SJSA1 (cell line): ENCODE results near the gene NR0B1. TPM values are rescaled to one million over a fixed set of nuclear protein-coding genes. Genes with fewer than 3 reads are reported as not detected.

Source experiments
- DNase-seq, 2 experiments: peaks; one replicate each; pipeline ENCODE4 v3.0.0-alpha.2; 2015 to 2020; ENCODE audit warnings: low spot score in 2 of 2, low read depth in 1 of 2
- H3K27ac ChIP-seq: fragments of 250-450 bp; sonication (Bioruptor Pico); 2 replicates; pipeline ENCODE4 v1.5.1; 2020; ENCODE audit warnings: mild to moderate bottlenecking, moderate library complexity
- H3K27me3 ChIP-seq: fragments of 250-450 bp; sonication (Bioruptor Pico); replicated peaks from 2 replicates; pipeline ENCODE4 v1.5.1; 2020; ENCODE audit warnings: mild to moderate bottlenecking, moderate library complexity
- H3K36me3 ChIP-seq: fragments of 250-450 bp; sonication (Bioruptor Pico); 2 replicates; pipeline ENCODE4 v1.5.1; 2020; ENCODE audit warnings: mild to moderate bottlenecking
- H3K4me1 ChIP-seq: fragments of 250-450 bp; sonication (Bioruptor Pico); replicated peaks from 2 replicates; pipeline ENCODE4 v1.6.1; 2021; ENCODE audit warnings: mild to moderate bottlenecking
- H3K4me3 ChIP-seq: fragments of 250-450 bp; sonication (Bioruptor Pico); 2 replicates; pipeline ENCODE4 v1.5.1; 2020; ENCODE audit warnings: mild to moderate bottlenecking
- H3K9me3 ChIP-seq: fragments of 250-450 bp; sonication (Bioruptor Pico); replicated peaks from 2 replicates; pipeline ENCODE4 v1.5.1; 2020; ENCODE audit warnings: mild to moderate bottlenecking
- total RNA-seq: library from RNA; depleted of rRNA; stranded (reverse); fragments of >200 nt; shearing (Covaris generic); gene quantifications from 2 replicates; pipeline ENCODE4 v1.2.3, GENCODE V29; 2014

NR0B1 gene
- total RNA-seq, 1 experiment from 2014 or later = 12.5 TPM

GRCh38 chrX:30301963-30302362 lies 7.2 kb downstream of the NR0B1 start:
- Histone ChIP-seq H3K4me3 (no peak overlapping the region), H3K4me1 (no peaks in the 10 kb centered on the region), H3K27me3 (no peaks in the 10 kb centered on the region), H3K27ac (no peak overlapping the region), H3K9me3 (no peaks in the 10 kb centered on the region), H3K36me3 (no peaks in the 10 kb centered on the region)
- no peak for DNase-seq

DNA sequence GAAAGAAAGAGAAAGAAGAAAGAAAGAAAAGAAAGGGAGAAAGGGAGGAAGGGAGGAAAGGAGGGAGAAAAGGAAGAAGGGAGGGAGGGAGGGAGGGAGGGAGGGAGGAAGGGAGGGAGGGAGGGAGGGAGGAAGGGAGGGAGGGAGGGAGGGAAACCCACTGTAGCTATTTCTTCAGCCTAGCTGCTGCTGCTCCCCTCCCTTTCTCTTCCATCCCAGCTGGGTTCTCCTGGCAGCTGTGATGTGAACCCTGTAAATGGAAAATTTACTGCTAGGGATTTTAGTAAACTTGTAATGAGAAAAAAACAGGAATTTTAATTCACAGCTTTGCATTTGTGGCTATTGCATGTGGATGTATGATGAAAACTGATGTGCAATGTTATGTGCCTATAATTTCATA lies 8.0 kb downstream of the NR0B1 start:
- Histone ChIP-seq H3K27ac (no peak overlapping the region), H3K4me3 (no peak overlapping the region), H3K4me1 (no peaks in the 10 kb centered on the region), H3K27me3 (no peaks in the 10 kb centered on the region), H3K36me3 (no peaks in the 10 kb centered on the region), H3K9me3 (no peaks in the 10 kb centered on the region)
- DNase-seq = no peak

DNA sequence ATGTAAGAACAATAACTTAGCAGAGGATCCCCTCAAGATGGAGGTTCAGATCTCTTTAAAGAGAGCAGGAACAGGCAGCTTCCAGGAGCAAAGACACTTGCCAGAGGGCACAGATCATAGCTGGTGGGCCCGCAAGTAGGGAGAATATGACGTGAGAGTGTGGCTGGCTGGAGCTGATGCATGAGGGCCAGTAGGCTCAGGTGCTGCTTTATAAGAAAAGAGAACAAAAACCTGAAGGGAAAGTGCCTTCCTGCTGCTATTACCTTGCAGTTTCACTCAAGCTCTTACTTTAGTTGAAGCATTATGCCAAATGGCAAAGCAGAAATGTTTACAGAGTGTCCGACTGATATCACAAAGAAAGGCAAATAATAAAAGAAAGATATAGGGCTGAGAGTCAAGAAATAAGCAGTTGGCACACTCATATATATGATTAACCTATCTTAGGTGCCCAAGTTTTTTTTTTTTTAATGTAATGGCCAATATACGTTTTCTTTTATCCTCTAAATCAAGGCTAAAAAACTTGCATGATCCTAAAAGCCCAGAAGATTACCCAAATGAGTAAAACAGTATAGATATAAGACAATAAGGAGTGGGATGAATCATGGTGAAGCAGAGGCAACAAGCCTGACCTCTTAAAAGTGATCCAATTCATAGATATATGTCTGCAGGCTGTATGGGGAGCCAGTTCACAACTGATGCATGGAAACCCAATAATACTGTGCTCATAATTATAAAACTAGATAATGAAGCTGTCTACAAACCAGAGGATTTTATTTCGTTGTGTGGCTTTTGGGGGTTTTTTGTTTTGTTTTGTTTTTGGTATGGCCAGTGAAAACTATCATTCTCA lies 12.6 kb downstream of the NR0B1 start:
- no peak for DNase-seq
- Histone ChIP-seq H3K36me3 (no peaks in the 10 kb centered on the region), H3K27me3 (no peaks in the 10 kb centered on the region), H3K27ac (no peak overlapping the region), H3K4me1 (no peaks in the 10 kb centered on the region), H3K9me3 (no peaks in the 10 kb centered on the region), H3K4me3 (no peak overlapping the region)

DNA sequence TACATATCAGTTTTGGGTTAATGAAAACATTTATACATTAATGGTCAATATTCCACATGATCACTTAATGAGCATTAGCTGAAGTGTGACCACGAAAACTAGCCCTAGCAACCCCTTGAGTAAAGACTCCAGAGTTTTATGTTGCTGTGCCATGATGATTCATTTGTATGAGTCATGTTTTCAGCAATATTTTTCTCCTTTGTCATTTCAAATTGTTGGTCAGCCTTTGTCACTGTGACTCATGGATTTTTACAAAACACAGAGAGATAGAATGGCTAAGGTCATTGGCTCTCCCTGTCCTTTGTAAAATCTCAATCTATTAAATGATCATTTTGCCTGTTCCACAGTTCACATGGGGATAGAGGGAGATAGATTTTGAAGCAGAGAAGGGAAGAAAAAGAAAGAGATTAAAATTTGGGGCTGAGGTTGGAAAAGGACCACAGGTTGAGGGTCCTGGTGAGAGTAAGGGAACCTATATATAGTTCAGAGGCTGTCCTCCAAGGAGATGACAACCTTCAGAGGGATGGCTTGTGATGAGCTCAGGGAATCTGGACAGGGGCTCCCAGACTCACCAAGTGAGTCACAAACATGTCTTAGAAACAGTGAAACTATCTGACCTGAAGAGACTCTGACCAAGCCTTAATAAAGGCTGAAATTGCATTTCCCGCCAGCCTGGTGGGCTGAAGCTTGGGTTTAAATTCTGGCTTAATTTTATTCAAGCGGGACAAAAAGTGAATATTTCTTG lies 25.6 kb downstream of the NR0B1 start:
- no peaks in the 10 kb centered on the region for H3K36me3 ChIP-seq
- peak overlapping the region; percentile 96 for H3K27ac ChIP-seq
- no peaks in the 10 kb centered on the region for H3K27me3 ChIP-seq
- no peaks in the 10 kb centered on the region for H3K9me3 ChIP-seq
- peak; percentile 55 to 88 for DNase-seq
- peaks cover 23% of the 10 kb centered on the region for H3K4me1 ChIP-seq
- H3K4me3 ChIP-seq = no peak overlapping the region

GRCh38 chrX:30282527-30282926 lies 26.7 kb downstream of the NR0B1 start:
- no peak overlapping the region for H3K4me3 ChIP-seq
- peak overlapping the region; percentile 96 for H3K27ac ChIP-seq
- H3K36me3 ChIP-seq = no peaks in the 10 kb centered on the region
- peak in 1 of 2 experiments; percentile 11 for DNase-seq
- H3K4me1 ChIP-seq = peaks cover 23% of the 10 kb centered on the region
- H3K27me3 ChIP-seq = no peaks in the 10 kb centered on the region
- no peaks in the 10 kb centered on the region for H3K9me3 ChIP-seq

- Histone ChIP-seq H3K27me3 (no peaks in the 10 kb centered on the region), H3K27ac (no peak overlapping the region), H3K9me3 (no peaks in the 10 kb centered on the region)
Observed at GRCh38 chrX:30280428-30280827, 28.8 kb downstream of the NR0B1 start.

GRCh38 chrX:30278365-30278764 lies 30.8 kb downstream of the NR0B1 start:
- no peaks in the 10 kb centered on the region for H3K27me3 ChIP-seq
- no peaks in the 10 kb centered on the region for H3K9me3 ChIP-seq
- no peaks in the 10 kb centered on the region for H3K36me3 ChIP-seq
- no peak for DNase-seq
- no peak overlapping the region for H3K4me3 ChIP-seq
- H3K27ac ChIP-seq = no peak overlapping the region
- H3K4me1 ChIP-seq = peaks cover 11% of the 10 kb centered on the region

More at GRCh38 chrX:30280428-30280827, 28.8 kb downstream of the NR0B1 start:
- no peaks in the 10 kb centered on the region for H3K36me3 ChIP-seq
- peaks cover 23% of the 10 kb centered on the region for H3K4me1 ChIP-seq
- no peak overlapping the region for H3K4me3 ChIP-seq
- no peak for DNase-seq

DNA sequence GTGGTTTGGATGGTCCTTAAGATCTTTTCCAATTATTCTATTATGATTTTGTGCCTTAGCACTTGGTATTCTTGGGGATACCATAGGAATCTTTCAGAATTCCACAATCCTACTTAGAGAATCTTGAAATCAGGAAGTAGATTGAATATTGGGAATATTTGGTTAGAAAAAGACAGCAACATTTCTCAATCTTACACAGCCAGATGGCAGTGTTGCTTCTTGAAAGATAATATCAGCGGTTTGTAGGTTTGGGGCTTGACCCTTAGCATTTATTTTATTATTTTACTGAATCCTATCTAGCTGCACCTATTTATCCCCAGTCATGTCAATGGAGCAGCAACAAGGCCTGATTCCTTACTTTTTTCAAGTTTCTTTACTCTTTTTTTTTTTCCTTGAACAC lies 33.7 kb downstream of the NR0B1 start:
- Histone ChIP-seq H3K27me3 (no peaks in the 10 kb centered on the region), H3K4me1 (no peaks in the 10 kb centered on the region), H3K9me3 (no peaks in the 10 kb centered on the region), H3K36me3 (no peaks in the 10 kb centered on the region), H3K4me3 (no peak overlapping the region), H3K27ac (no peak overlapping the region)
- peak in 1 of 2 experiments; percentile 10 for DNase-seq

DNA sequence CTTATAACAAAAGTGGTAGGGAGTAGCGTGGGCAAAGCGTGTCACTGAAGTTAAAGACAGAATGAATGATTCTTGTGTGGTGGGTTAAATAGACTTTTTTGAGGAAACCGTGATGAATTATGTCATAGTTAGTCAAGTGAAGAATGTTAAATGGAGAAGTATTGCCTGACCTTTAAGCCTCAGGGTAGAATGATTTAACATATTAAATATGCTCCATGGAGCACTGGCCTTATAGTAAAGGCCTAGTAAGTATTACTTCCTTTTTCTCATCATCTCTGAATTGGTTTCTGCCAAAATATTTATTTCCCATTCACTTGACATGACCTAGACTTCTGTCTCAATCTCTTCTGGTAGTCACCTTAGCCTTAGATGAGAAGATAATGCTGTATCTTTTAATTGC lies 38.6 kb downstream of the NR0B1 start:
- Histone ChIP-seq H3K27ac (no peak overlapping the region), H3K4me3 (no peak overlapping the region), H3K9me3 (no peaks in the 10 kb centered on the region), H3K27me3 (no peaks in the 10 kb centered on the region), H3K4me1 (no peaks in the 10 kb centered on the region), H3K36me3 (no peaks in the 10 kb centered on the region)
- no peak for DNase-seq

GRCh38 chrX:30262763-30263162 lies 46.4 kb downstream of the NR0B1 start:
- H3K9me3 ChIP-seq = no peaks in the 10 kb centered on the region

DNA sequence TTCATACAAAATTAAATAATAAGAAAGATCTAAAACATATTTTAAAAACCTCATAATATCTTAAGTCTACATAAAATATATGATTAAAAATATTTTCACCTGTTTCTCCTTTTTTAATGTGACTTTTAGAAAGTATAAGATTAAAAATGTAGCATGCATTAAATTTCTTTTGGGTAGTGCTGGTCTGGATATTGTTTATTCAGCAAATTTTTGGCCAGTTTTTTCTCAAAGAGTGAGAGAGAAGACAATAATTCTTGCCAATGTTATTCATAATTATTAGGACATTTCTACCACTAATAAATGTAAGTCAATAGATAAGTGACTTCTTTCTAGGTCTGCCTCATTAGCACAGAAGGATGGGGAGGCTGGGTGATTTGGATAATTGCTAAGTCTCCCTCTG lies 48.2 kb downstream of the NR0B1 start:
- H3K27me3 ChIP-seq = no peaks in the 10 kb centered on the region
- no peaks in the 10 kb centered on the region for H3K9me3 ChIP-seq
- DNase-seq = no peak
- no peak overlapping the region for H3K27ac ChIP-seq
- H3K4me1 ChIP-seq = no peaks in the 10 kb centered on the region
- no peak overlapping the region for H3K4me3 ChIP-seq
- no peaks in the 10 kb centered on the region for H3K36me3 ChIP-seq

More at GRCh38 chrX:30262763-30263162, 46.4 kb downstream of the NR0B1 start:
- H3K27ac ChIP-seq = no peak overlapping the region
- no peaks in the 10 kb centered on the region for H3K36me3 ChIP-seq
- no peaks in the 10 kb centered on the region for H3K4me1 ChIP-seq
- no peak overlapping the region for H3K4me3 ChIP-seq
- no peak for DNase-seq
- H3K27me3 ChIP-seq = no peaks in the 10 kb centered on the region

- Histone ChIP-seq H3K36me3 (no peaks in the 10 kb centered on the region), H3K9me3 (no peaks in the 10 kb centered on the region), H3K4me1 (no peaks in the 10 kb centered on the region), H3K4me3 (no peak overlapping the region), H3K27ac (no peak overlapping the region), H3K27me3 (no peaks in the 10 kb centered on the region)
- no peak for DNase-seq
Observed at GRCh38 chrX:30259927-30260326, 49.3 kb downstream of the NR0B1 start.
